GM12892 (cell line): ENCODE measurements around the gene PYGB.

ENCODE experiments used
- POLR2A ChIP-seq: IDR thresholded peaks from 2 replicates; pipeline ENCODE4 v1.6.1; 2011; ENCODE audit warnings: low read depth, low read length, control low read depth
- POLR2AphosphoS5 ChIP-seq: IDR thresholded peaks from 2 replicates; pipeline ENCODE4 v1.6.1; 2011; ENCODE audit warnings: low read depth, low read length, control low read depth

GRCh38 chr20:25233016-25233772 lies 14.7 kb upstream of the PYGB start:
- TF ChIP-seq POLR2AphosphoS5 (no peak), POLR2A (no peak)
